Peyer's patch (tissue), 4 donors: ENCODE data around the gene GALNT13. TPM values are rescaled to one million over a fixed set of nuclear protein-coding genes. Genes with fewer than 3 reads are reported as not detected.

Experiments
- DNase-seq, 3 donors: peaks; one replicate each; pipeline ENCODE4 v3.0.0-alpha.2; 2017 to 2019
- H3K27ac ChIP-seq, 4 donors: fragments of 200-600 bp; sonication (generic); one replicate each; pipeline ENCODE4 v1.5.1; 2016 to 2019
- H3K27me3 ChIP-seq, 2 donors: fragments of 200-600 bp; sonication (generic); one replicate each; pipeline ENCODE4 v1.5.1; 2019
- H3K36me3 ChIP-seq, 3 donors: fragments of 200-600 bp; sonication (generic); one replicate each; pipeline ENCODE4 v1.5.1; 2016 to 2019
- H3K4me1 ChIP-seq, 4 donors: fragments of 200-600 bp; sonication (generic); one replicate each; pipeline ENCODE4 v1.5.1; 2016 to 2019
- H3K4me3 ChIP-seq, 4 donors: fragments of 200-600 bp; sonication (generic); 1 replicate in 3 of 4; 2 replicates in 1 of 4; pipeline ENCODE4 v1.5.1; 2016 to 2019; ENCODE audit warnings: mild to moderate bottlenecking in 1 of 4
- H3K9me3 ChIP-seq, 4 donors: fragments of 200-600 bp; sonication (generic); one replicate each; pipeline ENCODE4 v1.5.1; 2016 to 2019; ENCODE audit warnings: mild to moderate bottlenecking in 1 of 4
- POLR2A ChIP-seq, 2 donors: fragments of 450-650 bp; IDR thresholded peaks; one replicate each; pipeline ENCODE4 v1.5.1; 2017; ENCODE audit warnings: antibody characterized with exemption in 2 of 2, mild to moderate bottlenecking in 2 of 2, moderate library complexity in 2 of 2
- total RNA-seq, 4 donors: library from RNA; depleted of rRNA; stranded (reverse); fragments of >200 nt; gene quantifications; one replicate each; pipeline ENCODE4 v1.1.0, GENCODE V29; 2016
- TF ChIP-seq, protein P1 (sequence below), 6 experiments: fragments of 450-650 bp in 4 of 6; fragments of 200-600 bp in 2 of 6; sonication (generic) in 1 of 6; IDR thresholded peaks; one replicate each; pipeline ENCODE4 v1.5.1; 2017 to 2019; ENCODE audit warnings: antibody characterized with exemption in 6 of 6, mild to moderate bottlenecking in 3 of 6, moderate library complexity in 1 of 6

Gene GALNT13
- total RNA-seq, 4 donors from 2014 or later: 1.6 to 2.7 (median 2.0) TPM

DNA sequence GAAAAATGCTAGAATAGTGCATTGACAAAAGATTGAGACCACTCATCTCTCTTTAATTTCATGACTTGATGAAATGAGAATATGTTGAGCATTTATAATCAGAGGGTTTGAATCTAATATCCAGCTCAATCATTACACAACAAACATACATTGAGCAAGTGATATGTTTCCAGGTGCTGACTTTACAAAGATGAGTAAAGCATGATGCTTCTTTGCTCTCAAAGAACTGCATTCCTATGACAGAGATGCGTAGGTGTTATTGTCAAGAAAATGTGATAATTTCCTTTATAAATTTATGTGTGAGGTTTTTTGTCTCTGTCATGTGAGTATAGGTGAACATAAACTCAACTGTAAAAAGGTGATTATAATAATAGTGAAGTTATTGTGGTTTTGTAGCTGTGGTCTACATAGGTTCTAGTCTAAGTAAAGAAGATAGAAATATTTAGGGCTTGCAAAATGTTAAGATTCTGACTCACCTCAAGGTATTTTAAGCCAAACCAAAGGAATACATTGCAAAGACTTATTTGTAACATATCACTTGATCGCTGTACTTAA is 389.8 kb downstream of the GALNT13 start:
- H3K36me3 ChIP-seq: no peaks in the 10 kb centered on the region
- no peak overlapping the region for H3K27ac ChIP-seq
- no peak for DNase-seq
- H3K27me3 ChIP-seq: no peaks in the 10 kb centered on the region
- no peak for TF ChIP-seq POLR2A (IDR thresholded peaks at IDR 0.05)
- TF ChIP-seq, protein P1, sequence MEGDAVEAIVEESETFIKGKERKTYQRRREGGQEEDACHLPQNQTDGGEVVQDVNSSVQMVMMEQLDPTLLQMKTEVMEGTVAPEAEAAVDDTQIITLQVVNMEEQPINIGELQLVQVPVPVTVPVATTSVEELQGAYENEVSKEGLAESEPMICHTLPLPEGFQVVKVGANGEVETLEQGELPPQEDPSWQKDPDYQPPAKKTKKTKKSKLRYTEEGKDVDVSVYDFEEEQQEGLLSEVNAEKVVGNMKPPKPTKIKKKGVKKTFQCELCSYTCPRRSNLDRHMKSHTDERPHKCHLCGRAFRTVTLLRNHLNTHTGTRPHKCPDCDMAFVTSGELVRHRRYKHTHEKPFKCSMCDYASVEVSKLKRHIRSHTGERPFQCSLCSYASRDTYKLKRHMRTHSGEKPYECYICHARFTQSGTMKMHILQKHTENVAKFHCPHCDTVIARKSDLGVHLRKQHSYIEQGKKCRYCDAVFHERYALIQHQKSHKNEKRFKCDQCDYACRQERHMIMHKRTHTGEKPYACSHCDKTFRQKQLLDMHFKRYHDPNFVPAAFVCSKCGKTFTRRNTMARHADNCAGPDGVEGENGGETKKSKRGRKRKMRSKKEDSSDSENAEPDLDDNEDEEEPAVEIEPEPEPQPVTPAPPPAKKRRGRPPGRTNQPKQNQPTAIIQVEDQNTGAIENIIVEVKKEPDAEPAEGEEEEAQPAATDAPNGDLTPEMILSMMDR (IDR thresholded peaks at IDR 0.05): no peak
- H3K4me1 ChIP-seq: no peaks in the 10 kb centered on the region
- no peaks in the 10 kb centered on the region for H3K9me3 ChIP-seq
- no peak overlapping the region for H3K4me3 ChIP-seq

DNA sequence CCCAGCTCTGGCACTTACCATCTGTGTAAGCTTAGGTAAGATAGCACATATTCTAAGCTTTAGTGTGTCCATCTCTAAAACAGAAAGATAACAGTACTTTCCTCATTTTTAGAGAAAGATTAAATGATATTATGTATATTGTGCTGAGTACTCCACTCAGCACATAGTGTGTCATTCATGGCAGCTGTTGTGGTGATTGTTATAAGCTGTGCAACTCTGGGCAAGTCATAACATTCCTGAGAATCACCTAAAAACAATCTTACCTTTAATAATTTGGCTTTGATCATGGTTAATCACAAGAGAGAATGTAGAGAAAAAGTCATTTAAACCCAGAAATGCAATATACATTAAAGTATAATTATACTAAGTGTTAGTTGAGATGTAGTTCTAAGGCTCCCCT is 391.5 kb downstream of the GALNT13 start:
- Histone ChIP-seq H3K4me3 (no peak overlapping the region), H3K9me3 (no peaks in the 10 kb centered on the region), H3K27ac (no peak overlapping the region), H3K27me3 (no peaks in the 10 kb centered on the region), H3K36me3 (no peaks in the 10 kb centered on the region), H3K4me1 (no peaks in the 10 kb centered on the region)
- TF ChIP-seq, protein P1 (IDR thresholded peaks at IDR 0.05): no peak
- no peak for TF ChIP-seq POLR2A (IDR thresholded peaks at IDR 0.05)
- no peak for DNase-seq

DNA sequence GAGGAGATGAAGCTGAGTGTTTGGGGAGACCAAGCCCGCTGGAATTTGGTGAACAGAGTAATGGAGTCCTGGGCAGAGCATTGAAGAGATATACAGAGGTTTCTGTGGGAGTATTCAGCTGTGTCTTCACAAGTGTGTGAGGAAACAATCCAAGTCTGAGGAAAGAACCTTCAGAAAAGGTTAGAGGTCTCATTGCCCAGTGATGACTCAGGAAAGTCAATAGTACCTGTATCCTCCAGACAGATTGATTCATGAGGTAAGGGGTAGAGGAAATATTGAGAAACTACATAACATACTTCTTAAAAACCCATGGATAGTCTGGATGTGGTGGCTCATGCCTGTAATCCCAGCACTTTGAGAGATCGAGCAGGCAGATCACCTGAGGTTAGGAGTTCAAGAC is 392.3 kb downstream of the GALNT13 start:
- H3K27me3 ChIP-seq: no peaks in the 10 kb centered on the region
- H3K9me3 ChIP-seq: no peaks in the 10 kb centered on the region
- H3K4me1 ChIP-seq: no peaks in the 10 kb centered on the region
- no peak overlapping the region for H3K4me3 ChIP-seq
- no peak for DNase-seq
- H3K36me3 ChIP-seq: no peaks in the 10 kb centered on the region
- TF ChIP-seq, protein P1 (IDR thresholded peaks at IDR 0.05): no peak
- TF ChIP-seq POLR2A (IDR thresholded peaks at IDR 0.05): no peak
- H3K27ac ChIP-seq: no peak overlapping the region

DNA sequence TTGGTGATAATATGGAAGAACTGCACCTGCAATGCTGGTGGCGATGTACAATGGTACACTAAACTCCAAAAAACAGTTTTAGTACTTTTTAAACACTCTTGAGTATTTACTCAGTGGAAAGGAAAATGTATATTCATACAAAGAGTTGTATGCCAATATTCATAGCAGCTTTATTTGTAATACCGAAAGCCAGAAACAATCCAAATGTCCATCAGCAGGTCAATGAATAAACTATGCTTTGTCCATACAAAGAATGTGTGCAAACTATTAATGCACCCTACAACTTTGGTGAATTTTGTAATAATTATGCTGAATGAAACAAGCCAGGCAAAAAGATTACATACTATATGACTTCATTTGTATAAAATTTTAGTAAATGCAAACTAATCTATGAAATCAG is 396.3 kb downstream of the GALNT13 start:
- H3K4me3 ChIP-seq: no peak overlapping the region
- H3K9me3 ChIP-seq: no peaks in the 10 kb centered on the region
- H3K27me3 ChIP-seq: no peaks in the 10 kb centered on the region
- no peak for TF ChIP-seq POLR2A (IDR thresholded peaks at IDR 0.05)
- TF ChIP-seq, protein P1 (IDR thresholded peaks at IDR 0.05): no peak
- no peak for DNase-seq
- no peak overlapping the region for H3K27ac ChIP-seq
- H3K4me1 ChIP-seq: no peaks in the 10 kb centered on the region
- H3K36me3 ChIP-seq: no peaks in the 10 kb centered on the region

DNA sequence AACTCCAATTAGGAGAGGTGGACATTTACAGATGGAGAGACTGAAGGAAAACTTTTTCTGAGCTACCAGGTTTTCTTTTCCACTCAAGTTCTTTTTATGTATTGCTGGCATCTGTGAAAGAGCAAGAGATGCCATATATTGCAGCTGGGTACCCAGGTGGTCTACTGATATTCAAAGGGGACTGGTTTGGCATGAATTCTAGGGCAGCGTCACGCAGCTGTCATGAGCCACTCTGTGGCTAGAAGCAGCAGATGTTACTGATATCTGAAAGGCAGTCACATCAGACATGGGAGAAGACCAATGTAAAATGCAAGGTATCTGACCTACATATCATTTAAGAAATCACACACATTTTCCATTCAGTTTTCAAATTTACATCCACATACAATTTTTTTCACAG is 408.8 kb downstream of the GALNT13 start:
- no peaks in the 10 kb centered on the region for H3K36me3 ChIP-seq
- no peak overlapping the region for H3K4me3 ChIP-seq
- TF ChIP-seq, protein P1 (IDR thresholded peaks at IDR 0.05): no peak
- TF ChIP-seq POLR2A (IDR thresholded peaks at IDR 0.05): no peak
- H3K4me1 ChIP-seq: no peaks in the 10 kb centered on the region
- H3K27ac ChIP-seq: no peak overlapping the region
- H3K9me3 ChIP-seq: no peaks in the 10 kb centered on the region
- H3K27me3 ChIP-seq: no peaks in the 10 kb centered on the region
- DNase-seq: no peak

DNA sequence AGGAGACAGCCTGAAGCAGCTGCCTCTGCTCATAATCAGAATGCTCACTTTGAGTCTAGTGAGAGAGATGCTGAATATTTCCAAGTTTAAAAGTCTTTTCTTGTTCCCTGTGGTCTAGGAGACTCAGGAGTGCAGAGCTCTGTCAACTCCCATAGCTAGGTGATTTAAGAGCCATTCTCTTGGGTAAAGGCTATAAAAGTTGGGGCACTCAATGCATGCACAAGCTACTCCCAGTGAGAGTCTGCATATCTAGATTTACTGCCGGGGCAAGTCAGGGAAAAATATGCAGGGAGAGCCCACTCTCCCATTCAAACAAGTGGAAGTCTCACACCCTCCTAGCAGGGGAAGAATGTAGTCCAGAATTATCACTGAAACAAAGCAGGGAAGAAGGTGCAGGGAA is 418.1 kb downstream of the GALNT13 start:
- Histone ChIP-seq H3K4me1 (no peaks in the 10 kb centered on the region), H3K4me3 (no peak overlapping the region), H3K27me3 (no peaks in the 10 kb centered on the region), H3K36me3 (no peaks in the 10 kb centered on the region), H3K27ac (no peak overlapping the region), H3K9me3 (peaks cover 0 to 4% (median 0%) of the 10 kb centered on the region in 4 donors)
- TF ChIP-seq, protein P1 (IDR thresholded peaks at IDR 0.05): no peak
- TF ChIP-seq POLR2A (IDR thresholded peaks at IDR 0.05): no peak
- no peak for DNase-seq
